ENCODE results near the gene NPHP4. TPM values are rescaled to one million over a fixed set of nuclear protein-coding genes. Genes with fewer than 3 reads are reported as not detected.

Gene NPHP4
- total RNA-seq, 4 donors from 2014 or later, result 11.2 to 24.5 (median 18.2) TPM

DNA sequence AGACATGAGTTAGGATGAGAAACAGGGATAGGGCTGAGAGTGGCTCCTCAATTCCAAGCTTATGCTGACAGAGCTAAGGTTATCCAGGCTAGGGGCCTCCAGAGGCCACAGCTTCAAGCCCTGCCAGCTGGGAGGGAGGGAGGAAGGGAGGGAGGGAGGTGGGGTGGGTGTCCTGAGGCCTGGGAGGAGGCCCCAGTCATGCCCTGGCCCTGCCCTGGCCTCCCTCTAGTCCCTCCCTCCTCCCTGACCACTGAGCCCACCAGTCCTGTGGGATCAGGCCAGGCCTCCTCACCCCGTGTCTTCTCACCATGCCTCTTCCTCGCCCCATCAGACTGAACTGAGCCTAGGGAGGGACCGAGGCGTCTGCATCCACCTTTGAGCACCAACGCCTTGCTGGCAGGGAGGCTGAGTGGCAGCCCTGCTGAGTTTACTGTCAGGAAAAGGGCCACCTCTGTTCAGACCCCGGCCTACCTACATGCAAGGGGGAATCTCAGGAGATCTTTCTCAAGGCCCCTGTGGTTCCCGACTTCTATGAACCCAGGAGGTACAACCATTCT is 116.1 kb downstream of the NPHP4 start:
- no peak overlapping the region for H3K4me3 ChIP-seq (ENCODE audit: low read depth, poor library complexity, severe bottlenecking)
- intact Hi-C loops (cut with DNase I; ENCODE audit: low total_unique reads), result no loop called here
- no peak for DNase-seq (ENCODE audit: low spot score in 2 of 2)
- TF ChIP-seq, protein P1, sequence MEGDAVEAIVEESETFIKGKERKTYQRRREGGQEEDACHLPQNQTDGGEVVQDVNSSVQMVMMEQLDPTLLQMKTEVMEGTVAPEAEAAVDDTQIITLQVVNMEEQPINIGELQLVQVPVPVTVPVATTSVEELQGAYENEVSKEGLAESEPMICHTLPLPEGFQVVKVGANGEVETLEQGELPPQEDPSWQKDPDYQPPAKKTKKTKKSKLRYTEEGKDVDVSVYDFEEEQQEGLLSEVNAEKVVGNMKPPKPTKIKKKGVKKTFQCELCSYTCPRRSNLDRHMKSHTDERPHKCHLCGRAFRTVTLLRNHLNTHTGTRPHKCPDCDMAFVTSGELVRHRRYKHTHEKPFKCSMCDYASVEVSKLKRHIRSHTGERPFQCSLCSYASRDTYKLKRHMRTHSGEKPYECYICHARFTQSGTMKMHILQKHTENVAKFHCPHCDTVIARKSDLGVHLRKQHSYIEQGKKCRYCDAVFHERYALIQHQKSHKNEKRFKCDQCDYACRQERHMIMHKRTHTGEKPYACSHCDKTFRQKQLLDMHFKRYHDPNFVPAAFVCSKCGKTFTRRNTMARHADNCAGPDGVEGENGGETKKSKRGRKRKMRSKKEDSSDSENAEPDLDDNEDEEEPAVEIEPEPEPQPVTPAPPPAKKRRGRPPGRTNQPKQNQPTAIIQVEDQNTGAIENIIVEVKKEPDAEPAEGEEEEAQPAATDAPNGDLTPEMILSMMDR (IDR thresholded peaks at IDR 0.05), result no peak
- no peak for TF ChIP-seq POLR2A (IDR thresholded peaks at IDR 0.05)
- WGBS, 2 donors, result 92 to 93% methylated on average over 7 of the region's 7 CpGs

DNA sequence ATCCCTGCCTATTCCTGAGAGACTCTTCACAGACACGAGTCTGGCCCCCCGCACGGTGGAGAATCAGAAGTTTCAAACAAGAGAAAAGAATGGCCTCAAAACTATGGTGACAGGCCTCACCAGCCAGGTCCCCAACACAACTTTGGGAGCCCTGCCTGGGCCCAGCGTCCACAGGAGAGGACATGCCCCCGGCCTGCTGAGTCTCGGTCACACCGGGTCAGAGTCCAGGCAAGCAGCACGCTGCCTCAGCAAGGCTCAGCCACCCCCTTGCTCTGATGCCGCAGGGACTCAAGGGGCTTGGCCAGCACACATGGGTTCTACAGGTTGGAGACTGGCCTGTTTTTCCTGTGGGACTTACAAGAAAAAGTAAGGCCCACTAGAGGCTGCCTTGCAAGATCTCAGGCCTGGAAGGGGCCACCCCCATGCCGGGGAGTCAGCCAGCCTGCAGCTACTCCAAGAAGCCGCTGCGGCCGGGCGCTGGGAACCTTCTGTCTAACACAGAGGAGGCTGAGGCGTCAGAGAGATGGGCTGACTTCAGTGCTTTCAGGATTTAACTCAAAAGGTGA is 116.8 kb downstream of the NPHP4 start:
- intact Hi-C loops (cut with DNase I; ENCODE audit: low total_unique reads), result no loop called here
- WGBS, 2 donors, result 91 to 97% methylated on average over 10 to 13 of the region's 15 CpGs
- TF ChIP-seq, protein P1 (IDR thresholded peaks at IDR 0.05), result no peak
- no peak for TF ChIP-seq POLR2A (IDR thresholded peaks at IDR 0.05)
- H3K4me3 ChIP-seq (ENCODE audit: low read depth, poor library complexity, severe bottlenecking), result no peak overlapping the region
- no peak for DNase-seq (ENCODE audit: low spot score in 2 of 2)

DNA sequence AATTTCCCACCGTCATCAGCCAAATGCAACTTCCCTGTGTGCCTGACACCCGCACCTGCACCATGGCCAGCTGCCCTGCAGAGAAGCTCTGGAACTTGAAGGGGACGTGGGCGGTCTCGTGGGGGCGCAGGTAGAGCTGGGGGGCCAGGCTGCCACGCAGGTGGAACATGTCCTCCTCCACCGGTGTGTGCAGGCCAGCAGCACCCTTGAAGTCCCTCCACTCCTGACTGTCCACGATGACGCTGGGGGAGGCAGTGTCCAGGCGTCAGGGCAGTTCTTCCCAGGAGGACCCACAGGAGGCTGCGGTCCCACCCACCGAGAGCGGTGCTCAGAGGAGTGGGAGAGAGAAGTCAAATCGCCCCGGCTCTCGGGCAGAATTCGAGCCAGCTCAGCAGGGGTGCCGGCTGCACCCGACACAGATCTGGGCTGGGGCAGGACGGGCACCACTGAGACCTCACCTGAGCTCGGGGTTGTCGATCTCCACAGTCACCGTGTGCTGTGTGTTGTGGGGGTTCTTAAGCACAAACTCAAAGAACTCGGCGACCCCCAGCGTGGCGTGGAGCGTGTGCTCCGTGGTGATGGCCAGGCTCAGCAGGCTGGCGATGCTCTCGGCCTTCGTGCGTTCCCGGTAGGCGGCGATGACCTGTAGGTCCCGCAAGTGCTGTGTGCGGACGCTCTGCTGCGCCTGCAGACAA is 117.7 kb downstream of the NPHP4 start:
- no peak for DNase-seq (ENCODE audit: low spot score in 2 of 2)
- intact Hi-C loops (cut with DNase I; ENCODE audit: low total_unique reads), result no loop called here
- WGBS, 2 donors, result 91 to 95% methylated on average over 27 to 40 of the region's 41 CpGs
- TF ChIP-seq, protein P1 (IDR thresholded peaks at IDR 0.05), result no peak
- no peak for TF ChIP-seq POLR2A (IDR thresholded peaks at IDR 0.05)
- H3K4me3 ChIP-seq (ENCODE audit: low read depth, poor library complexity, severe bottlenecking), result no peak overlapping the region

DNA sequence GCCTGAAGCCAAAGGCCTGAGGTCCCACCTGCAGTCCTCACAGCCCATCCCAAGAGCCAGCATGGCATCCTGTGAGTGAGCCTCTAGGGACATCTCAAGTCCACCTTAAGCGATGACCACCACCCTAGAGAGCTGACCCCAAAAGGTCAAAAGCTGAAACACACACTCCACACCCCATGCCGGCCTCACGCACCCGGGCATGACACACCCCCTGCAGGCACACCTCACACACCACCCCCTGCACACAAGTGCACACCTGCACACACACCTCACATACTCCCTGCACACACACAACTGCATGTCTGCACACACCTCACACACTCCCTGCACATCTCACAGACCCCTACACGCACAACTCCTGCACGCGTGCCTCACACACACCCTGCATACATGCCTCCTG is 118.7 kb downstream of the NPHP4 start:
- no peak for DNase-seq (ENCODE audit: low spot score in 2 of 2)
- whole genome bisulfite sequencing, 2 donors, result 94 to 95% methylated on average over 7 of the region's 7 CpGs
- no peak for TF ChIP-seq POLR2A (IDR thresholded peaks at IDR 0.05)
- TF ChIP-seq, protein P1 (IDR thresholded peaks at IDR 0.05), result no peak
- H3K4me3 ChIP-seq (ENCODE audit: low read depth, poor library complexity, severe bottlenecking), result no peak overlapping the region
- intact Hi-C loops (cut with DNase I; ENCODE audit: low total_unique reads), result no loop called here

DNA sequence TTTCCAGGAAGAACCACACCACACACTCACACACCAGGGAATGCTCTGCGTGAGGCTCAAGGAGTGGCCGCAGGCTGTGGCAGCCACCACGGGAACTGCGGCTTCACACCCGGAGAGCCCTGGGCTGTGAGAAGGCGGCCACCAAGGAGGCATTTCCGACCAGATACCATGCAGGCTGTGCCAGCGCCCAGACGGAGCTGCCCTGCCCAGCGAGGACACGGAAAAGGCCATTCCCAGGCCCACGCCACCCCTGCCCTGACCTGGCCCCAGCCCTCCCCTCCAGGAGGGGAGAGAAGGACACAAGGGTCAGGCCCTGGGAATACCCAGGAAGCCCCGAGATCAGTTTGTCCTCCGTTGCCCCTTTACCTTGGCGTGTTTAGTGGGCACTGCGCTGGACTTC is 119.3 kb downstream of the NPHP4 start:
- TF ChIP-seq, protein P1 (IDR thresholded peaks at IDR 0.05), result no peak
- TF ChIP-seq POLR2A (IDR thresholded peaks at IDR 0.05), result no peak
- intact Hi-C loops (cut with DNase I; ENCODE audit: low total_unique reads), result no loop called here
- H3K4me3 ChIP-seq (ENCODE audit: low read depth, poor library complexity, severe bottlenecking), result no peak overlapping the region

More for the DNA sequence above, 119.3 kb downstream of the NPHP4 start:
- no peak for DNase-seq (ENCODE audit: low spot score in 2 of 2)
- WGBS, 2 donors, result 94 to 97% methylated on average over 15 to 16 of the region's 16 CpGs

Data from lower leg skin (tissue), 4 donors.